Measurements from ENCODE around the gene PTAR1.

DNA sequence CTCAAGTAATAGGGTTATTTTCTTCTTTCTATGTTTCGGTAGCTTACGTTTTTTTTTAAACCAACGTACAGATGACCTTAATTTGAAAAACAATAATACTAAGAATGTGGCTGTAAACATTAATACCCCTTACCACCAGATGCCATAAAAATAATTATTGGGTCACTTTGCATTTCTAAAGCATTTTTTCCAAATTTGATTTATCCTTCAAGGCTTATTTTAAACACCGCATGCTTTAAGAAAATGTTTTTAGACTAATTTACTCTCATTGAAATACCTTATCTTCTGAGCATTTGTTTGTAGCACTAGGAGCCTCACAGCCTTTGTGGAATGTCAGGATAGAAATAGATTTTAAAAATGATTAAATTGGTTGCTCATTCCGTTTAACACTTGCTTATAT is 81.9 kb downstream of the PTAR1 start:
- TF ChIP-seq CTCF (IDR thresholded peaks at IDR 0.05; ENCODE audit: low read length) (no peak), EZH2 (optimal IDR thresholded peaks at IDR 0.05; ENCODE audit: low read depth, low read length) (no peak)

Data from MM.1S (cell line).